Chondrocyte (in vitro differentiated cells): ENCODE data around the gene THSD4. TPM values are rescaled to one million over a fixed set of nuclear protein-coding genes. Genes with fewer than 3 reads are reported as not detected.

ENCODE experiments used
- DNase-seq: peaks from one replicate; pipeline ENCODE4 v3.0.0; 2021; ENCODE audit warnings: mixed read lengths, low spot score
- H3K27ac Mint-ChIP-seq: one replicate; pipeline ENCODE4 v1.8.0; 2021; ENCODE audit warnings: mild to moderate bottlenecking, moderate library complexity, mixed read lengths; ENCODE audit not compliant: unreplicated experiment
- H3K27me3 Mint-ChIP-seq: 2 replicates; pipeline ENCODE4 v1.8.0; 2021; ENCODE audit warnings: low read depth, mixed read lengths
- H3K36me3 Mint-ChIP-seq: 2 replicates; pipeline ENCODE4 v1.8.0; 2021; ENCODE audit warnings: low read depth, mixed read lengths
- H3K4me1 Mint-ChIP-seq: 2 replicates; pipeline ENCODE4 v1.8.0; 2021; ENCODE audit warnings: low read depth, mild to moderate bottlenecking, mixed read lengths
- H3K4me3 Mint-ChIP-seq: one replicate; pipeline ENCODE4 v1.8.0; 2021; ENCODE audit warnings: mild to moderate bottlenecking, moderate library complexity, mixed read lengths; ENCODE audit not compliant: unreplicated experiment
- H3K9me3 Mint-ChIP-seq: 2 replicates; pipeline ENCODE4 v1.8.0; 2021; ENCODE audit warnings: low read depth, mixed read lengths
- CTCF ChIP-seq: fragments of 200-600 bp; sonication (generic); IDR thresholded peaks from 2 replicates; pipeline ENCODE4 v1.5.0; 2021; ENCODE audit warnings: antibody characterized with exemption, mild to moderate bottlenecking, moderate library complexity
- total RNA-seq: library from RNA; stranded (reverse); gene quantifications from 3 replicates; pipeline ENCODE4 v1.2.1, GENCODE V29; 2021

The THSD4 gene
- total RNA-seq, 1 donor from 2014 or later, result 3.4 TPM

- H3K27me3 Mint-ChIP-seq, result peaks cover 2% of the 10 kb centered on the region
- no peak overlapping the region for H3K27ac Mint-ChIP-seq
- H3K4me1 Mint-ChIP-seq, result peaks cover 15% of the 10 kb centered on the region
- peak; percentile 91 for TF ChIP-seq CTCF
- no peak for DNase-seq
- no peak overlapping the region for H3K4me3 Mint-ChIP-seq
- no peaks in the 10 kb centered on the region for H3K36me3 Mint-ChIP-seq
- H3K9me3 Mint-ChIP-seq, result no peaks in the 10 kb centered on the region
Measured at GRCh38 chr15:71743861-71744382, 628.7 kb downstream of the THSD4 start.

- Mint-ChIP-seq H3K36me3 (no peaks in the 10 kb centered on the region), H3K9me3 (no peaks in the 10 kb centered on the region), H3K4me1 (peaks cover 15% of the 10 kb centered on the region), H3K27me3 (peaks cover 2% of the 10 kb centered on the region), H3K4me3 (no peak overlapping the region), H3K27ac (no peak overlapping the region)
- TF ChIP-seq CTCF, result no peak
- no peak for DNase-seq
Measured at GRCh38 chr15:71746719-71747118, 631.4 kb downstream of the THSD4 start.

GRCh38 chr15:71747128-71748083, 632.1 kb downstream of the THSD4 start:
- H3K4me3 Mint-ChIP-seq, result no peak overlapping the region
- H3K27me3 Mint-ChIP-seq, result peaks cover under 1% of the 10 kb centered on the region
- peaks cover 20% of the 10 kb centered on the region for H3K4me1 Mint-ChIP-seq
- H3K36me3 Mint-ChIP-seq, result no peaks in the 10 kb centered on the region
- peak overlapping the region; percentile 9 for H3K27ac Mint-ChIP-seq
- DNase-seq, result no peak
- TF ChIP-seq CTCF, result no peak
- no peaks in the 10 kb centered on the region for H3K9me3 Mint-ChIP-seq

- H3K27me3 Mint-ChIP-seq, result no peaks in the 10 kb centered on the region
- no peak overlapping the region for H3K4me3 Mint-ChIP-seq
- no peak overlapping the region for H3K27ac Mint-ChIP-seq
- H3K4me1 Mint-ChIP-seq, result peaks cover 29% of the 10 kb centered on the region
- H3K9me3 Mint-ChIP-seq, result no peaks in the 10 kb centered on the region
- DNase-seq, result no peak
- no peak for TF ChIP-seq CTCF
- H3K36me3 Mint-ChIP-seq, result no peaks in the 10 kb centered on the region
Measured at GRCh38 chr15:71748293-71748718, 633.0 kb downstream of the THSD4 start.

- no peak overlapping the region for H3K4me3 Mint-ChIP-seq
- DNase-seq, result no peak
- TF ChIP-seq CTCF, result no peak
- H3K9me3 Mint-ChIP-seq, result peaks cover under 1% of the 10 kb centered on the region
- H3K27ac Mint-ChIP-seq, result no peak overlapping the region
- peaks cover 26% of the 10 kb centered on the region for H3K4me1 Mint-ChIP-seq
- no peaks in the 10 kb centered on the region for H3K27me3 Mint-ChIP-seq
- no peaks in the 10 kb centered on the region for H3K36me3 Mint-ChIP-seq
Measured at GRCh38 chr15:71749500-71749899, 634.2 kb downstream of the THSD4 start.
